Islet of Langerhans (tissue), 1 donor: Measurements from ENCODE around the gene ODR4.
"Not testable (repeated sequence)": the region's sequence is repeated elsewhere in the genome, so short reads cannot be mapped to it uniquely, and the experiment has no call there.

Experiments
- FAIRE-seq: peaks from one replicate; lab custom pipeline; 2011; peaks lifted over from hg19 to GRCh38; lab: Jason Lieb, UNC

ODR4 gene

GRCh38 chr1:186421446-186421845 is 45.8 kb downstream of the ODR4 start:
- FAIRE-seq, result no peak

GRCh38 chr1:186424539-186424938 is 48.9 kb downstream of the ODR4 start:
- no peak for FAIRE-seq

GRCh38 chr1:186426118-186426517 is 50.5 kb downstream of the ODR4 start:
- FAIRE-seq, result no peak

- no peak for FAIRE-seq
Measured at GRCh38 chr1:186429017-186429416, 53.4 kb downstream of the ODR4 start.

- no peak for FAIRE-seq
Measured at GRCh38 chr1:186435336-186435735, 59.7 kb downstream of the ODR4 start.

- no peak for FAIRE-seq
Measured at GRCh38 chr1:186438567-186438966, 62.9 kb downstream of the ODR4 start.

- FAIRE-seq, result no peak
Measured at GRCh38 chr1:186440584-186440983, 64.9 kb downstream of the ODR4 start.

GRCh38 chr1:186442651-186443375 is 67.2 kb downstream of the ODR4 start:
- no peak for FAIRE-seq

- FAIRE-seq, result no peak
Measured at GRCh38 chr1:186443638-186444037, 68.0 kb downstream of the ODR4 start.

- FAIRE-seq, result no peak
Measured at GRCh38 chr1:186446152-186446551, 70.5 kb downstream of the ODR4 start.

- FAIRE-seq, result no peak
Measured at GRCh38 chr1:186454981-186455380, 79.3 kb downstream of the ODR4 start.

- no peak for FAIRE-seq
Measured at GRCh38 chr1:186456729-186457255, 81.2 kb downstream of the ODR4 start.

- FAIRE-seq, result not testable (repeated sequence)
Measured at GRCh38 chr1:186459161-186459560, 83.5 kb downstream of the ODR4 start.

- FAIRE-seq, result no peak
Measured at GRCh38 chr1:186461014-186461413, 85.4 kb downstream of the ODR4 start, which contains the start of gene PDC. PDC (minus strand) TSS chr1:186461114; CDS start chr1:186449459, 11,655 bp downstream.

GRCh38 chr1:186463511-186463910 is 87.9 kb downstream of the ODR4 start:
- FAIRE-seq, result no peak

- no peak for FAIRE-seq
Measured at GRCh38 chr1:186463926-186464325, 88.3 kb downstream of the ODR4 start.

GRCh38 chr1:186465491-186465890 is 89.9 kb downstream of the ODR4 start:
- not testable (repeated sequence) for FAIRE-seq

- no peak for FAIRE-seq
Measured at GRCh38 chr1:186465946-186466345, 90.3 kb downstream of the ODR4 start.
